NCI-H460 (cell line): ENCODE data around the gene CUBN. TPM values are rescaled to one million over a fixed set of nuclear protein-coding genes. Genes with fewer than 3 reads are reported as not detected.

Experiments
- small RNA-seq, 2 experiments: library from RNA; depleted of rRNA; stranded (forward); fragments of <200 nt; gene quantifications; one replicate each; pipeline ENCODE3, GENCODE V24; 2014
- total RNA-seq: library from RNA; depleted of rRNA; stranded (reverse); fragments of >200 nt; shearing (Covaris generic); gene quantifications from 2 replicates; pipeline ENCODE4 v1.2.3, GENCODE V29; 2014; rRNA removed

The CUBN gene
- total RNA-seq, 1 experiment from 2014 or later = 0.67 TPM

Small RNA genes within 50 kb of the gene (small RNA-seq; reads per million reads assigned to genes)
- gene AC067747.1 = 0 reads per million in 2 experiments

Other genes with a start within 250 kb of the CUBN start
- 5.2 and 6.8 TPM in 2 replicates for gene TRDMT1, start 71.9 kb upstream of the CUBN start, total RNA-seq
- 1,621 and 1,743 TPM in 2 replicates for gene VIM, start 98.4 kb upstream of the CUBN start, total RNA-seq